H9 (cell line): Measurements from ENCODE around the gene KRT6C. TPM values are rescaled to one million over a fixed set of nuclear protein-coding genes. Genes with fewer than 3 reads are reported as not detected.

Experiments used
- DNase-seq: peaks from one replicate; pipeline ENCODE4 v3.0.0-alpha.2; 2017
- H2AFZ ChIP-seq: one replicate; pipeline ENCODE4 v1.6.1; 2013; ENCODE audit warnings: mild to moderate bottlenecking, low read length, control low read depth, moderate library complexity
- H2AK5ac ChIP-seq: 2 replicates; pipeline ENCODE4 v1.6.1; 2013; ENCODE audit warnings: low read length, control low read depth, mixed read lengths; ENCODE audit not compliant: insufficient read length
- H2BK120ac ChIP-seq: one replicate; pipeline ENCODE4 v1.6.1; 2013; ENCODE audit warnings: low read depth, mild to moderate bottlenecking, low read length, control low read depth, inconsistent platforms; ENCODE audit not compliant: poor library complexity, severe bottlenecking
- H2BK12ac ChIP-seq: 2 replicates; pipeline ENCODE4 v1.6.1; 2013; ENCODE audit warnings: low read length, control low read depth, mixed read lengths, low read depth; ENCODE audit not compliant: insufficient read length
- H2BK15ac ChIP-seq: 2 replicates; pipeline ENCODE4 v1.6.1; 2013; ENCODE audit warnings: low read depth, low read length, control low read depth
- H2BK20ac ChIP-seq: one replicate; pipeline ENCODE4 v1.6.1; 2013; ENCODE audit warnings: low read depth, mild to moderate bottlenecking, low read length, control low read depth, inconsistent platforms; ENCODE audit not compliant: poor library complexity, severe bottlenecking
- H2BK5ac ChIP-seq: 2 replicates; pipeline ENCODE4 v1.6.1; 2013; ENCODE audit warnings: low read length, control low read depth, mixed read lengths; ENCODE audit not compliant: insufficient read length
- H3K14ac ChIP-seq: 2 replicates; pipeline ENCODE4 v1.6.1; 2013; ENCODE audit warnings: low read length, control low read depth; ENCODE audit not compliant: insufficient read depth
- H3K18ac ChIP-seq: 2 replicates; pipeline ENCODE4 v1.6.1; 2013; ENCODE audit warnings: low read depth, mild to moderate bottlenecking, mixed read lengths, low read length, control low read depth; ENCODE audit not compliant: insufficient read length
- H3K23ac ChIP-seq: 2 replicates; pipeline ENCODE4 v1.6.1; 2013; ENCODE audit warnings: low read length, control low read depth, mixed read lengths, low read depth; ENCODE audit not compliant: insufficient read length
- H3K23me2 ChIP-seq: 2 replicates; pipeline ENCODE4 v1.6.1; 2013; ENCODE audit warnings: low read depth, mild to moderate bottlenecking, mixed read lengths, low read length, control low read depth; ENCODE audit not compliant: insufficient read length, poor library complexity, severe bottlenecking
- H3K27ac ChIP-seq: 2 replicates; pipeline ENCODE4 v1.5.1; 2013; ENCODE audit warnings: low read length, control low read depth, mixed read lengths, low read depth; ENCODE audit not compliant: insufficient read length
- H3K27me3 ChIP-seq: 2 replicates; pipeline ENCODE4 v1.6.1; 2013; ENCODE audit warnings: low read length, control low read depth, inconsistent platforms; ENCODE audit not compliant: insufficient read depth
- H3K4ac ChIP-seq: 2 replicates; pipeline ENCODE4 v1.6.1; 2013; ENCODE audit warnings: low read depth, mild to moderate bottlenecking, control low read depth, inconsistent platforms, low read length, moderate library complexity
- H3K4me1 ChIP-seq: 2 replicates; pipeline ENCODE4 v1.6.1; 2013; ENCODE audit warnings: low read length, control low read depth, inconsistent platforms; ENCODE audit not compliant: insufficient read depth
- H3K4me2 ChIP-seq: 2 replicates; pipeline ENCODE4 v1.6.1; 2013; ENCODE audit warnings: low read length, control low read depth, mixed read lengths; ENCODE audit not compliant: insufficient read length, insufficient read depth
- H3K56ac ChIP-seq: 2 replicates; pipeline ENCODE4 v1.6.1; 2013; ENCODE audit warnings: low read depth, mild to moderate bottlenecking, mixed read lengths, low read length, control low read depth; ENCODE audit not compliant: insufficient read length
- H3K79me1 ChIP-seq: 2 replicates; pipeline ENCODE4 v1.6.1; 2013; ENCODE audit warnings: low read depth, mild to moderate bottlenecking, moderate library complexity, low read length, control low read depth, inconsistent platforms; ENCODE audit not compliant: insufficient read depth, poor library complexity, severe bottlenecking
- H3K79me2 ChIP-seq: 2 replicates; pipeline ENCODE4 v1.6.1; 2013; ENCODE audit warnings: low read length, control low read depth, inconsistent platforms; ENCODE audit not compliant: insufficient read depth
- H3K9ac ChIP-seq: 2 replicates; pipeline ENCODE4 v1.6.1; 2013; ENCODE audit warnings: low read length, control low read depth, mixed read lengths; ENCODE audit not compliant: insufficient read length; ENCODE audit errors: extremely low read depth
- H3K9me3 ChIP-seq: one replicate; pipeline ENCODE4 v1.6.1; 2013; ENCODE audit warnings: low read depth, low read length, inconsistent platforms; ENCODE audit not compliant: control insufficient read depth
- H3T11ph ChIP-seq: one replicate; pipeline ENCODE4 v1.6.1; 2013; ENCODE audit warnings: mild to moderate bottlenecking, low read length, control low read depth, inconsistent platforms
- H4K20me1 ChIP-seq: one replicate; pipeline ENCODE4 v1.6.1; 2013; ENCODE audit not compliant: control insufficient read depth, insufficient read length, insufficient read depth
- H4K5ac ChIP-seq: 2 replicates; pipeline ENCODE4 v1.6.1; 2013; ENCODE audit warnings: low read depth, mild to moderate bottlenecking, mixed read lengths, low read length, control low read depth; ENCODE audit not compliant: insufficient read length
- H4K8ac ChIP-seq: replicated peaks from 2 replicates; pipeline ENCODE4 v1.6.1; 2013; ENCODE audit warnings: low read length, control low read depth, mixed read lengths, low read depth; ENCODE audit not compliant: insufficient read length
- H4K91ac ChIP-seq: 2 replicates; pipeline ENCODE4 v1.6.1; 2013; ENCODE audit warnings: low read depth, mild to moderate bottlenecking, moderate library complexity, mixed read lengths, low read length, control low read depth; ENCODE audit not compliant: insufficient read length
- H3K27ac Mint-ChIP-seq, 3 experiments: 2 replicates in 2 of 3; 3 replicates in 1 of 3; pipeline ENCODE4 v1.8.0; 2020 to 2021; ENCODE audit warnings: mixed read lengths in 3 of 3, mild to moderate bottlenecking in 1 of 3, moderate library complexity in 1 of 3
- H3K27me3 Mint-ChIP-seq: 2 replicates; pipeline ENCODE4 v1.8.0; 2021; ENCODE audit warnings: low read depth, mild to moderate bottlenecking, moderate library complexity, mixed read lengths
- H3K36me3 Mint-ChIP-seq, 3 experiments: 2 replicates in 2 of 3; 3 replicates in 1 of 3; pipeline ENCODE4 v1.8.0; 2020 to 2021; ENCODE audit warnings: low read depth in 3 of 3, mixed read lengths in 3 of 3; ENCODE audit not compliant: insufficient read depth in 1 of 3
- H3K4me1 Mint-ChIP-seq, 2 experiments: 2 replicates each; pipeline ENCODE4 v1.8.0; 2020; ENCODE audit warnings: mixed read lengths in 2 of 2
- H3K4me3 Mint-ChIP-seq, 2 experiments: 2 replicates in 1 of 2; 3 replicates in 1 of 2; pipeline ENCODE4 v1.8.0; 2020 to 2021; ENCODE audit warnings: mild to moderate bottlenecking in 2 of 2, mixed read lengths in 2 of 2, moderate library complexity in 1 of 2
- H3K9me3 Mint-ChIP-seq, 2 experiments: 2 replicates in 1 of 2; 3 replicates in 1 of 2; pipeline ENCODE4 v1.8.0; 2020; ENCODE audit warnings: mild to moderate bottlenecking in 2 of 2, mixed read lengths in 2 of 2, moderate library complexity in 1 of 2
- WGBS: extraction: QIAGEN DNeasy Blood & Tissue Kit; methylation state at CpG from one replicate; pipeline ENCODE4 v1.1.7; 2013; ENCODE audit warnings: missing lambda C conversion rate, low lambda C conversion rate, mixed read lengths; ENCODE audit not compliant: insufficient read length; ENCODE audit errors: extremely low coverage; 5-methylcytosine and 5-hydroxymethylcytosine counted together
- total RNA-seq: library from RNA; stranded (reverse); gene quantifications from 2 replicates; pipeline ENCODE4 v1.2.1, GENCODE V29; 2021
- TF ChIP-seq, protein P1 (sequence below): fragments of 200-600 bp; sonication (generic); conservative IDR thresholded peaks from 3 replicates; pipeline ENCODE4 v1.8.0; 2021; ENCODE audit warnings: antibody characterized with exemption, mild to moderate bottlenecking

KRT6C gene
- total RNA-seq, 1 experiment from 2014 or later = not detected

DNA sequence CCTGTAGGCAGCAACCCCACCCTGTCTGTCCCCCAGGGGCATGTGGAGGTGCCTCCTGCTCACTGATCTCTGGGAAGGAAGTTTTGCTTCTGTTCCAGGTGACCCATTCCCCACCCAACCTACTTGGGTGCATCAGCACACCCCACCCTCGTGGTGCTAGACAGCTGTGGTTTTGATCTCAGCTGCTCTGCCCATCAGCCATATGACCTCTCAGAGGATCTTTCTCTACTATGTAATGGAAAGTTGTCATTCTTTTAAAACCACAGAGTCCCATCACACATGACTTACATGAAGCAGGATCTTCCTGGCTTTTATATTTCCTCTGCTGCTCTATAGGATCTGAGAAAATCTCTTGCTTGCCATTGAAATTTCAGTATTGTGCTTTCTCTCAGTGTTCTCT lies 53.9 kb downstream of the KRT6C start:
- Histone ChIP-seq H3K79me1 (no peaks in the 10 kb centered on the region), H4K5ac (no peak overlapping the region), H3K9ac (no peak overlapping the region), H3K18ac (no peak overlapping the region), H3K9me3 (no peaks in the 10 kb centered on the region), H2BK15ac (no peak overlapping the region), H2BK5ac (no peak overlapping the region), H2BK12ac (no peak overlapping the region), H3K79me2 (peaks cover 2% of the 10 kb centered on the region; the same call in 1 of the 2 replicates), H2BK120ac (no peak overlapping the region), H4K20me1 (no peaks in the 10 kb centered on the region), H3T11ph (no peak overlapping the region), H3K23me2 (peaks cover 3% of the 10 kb centered on the region), H3K56ac (no peak overlapping the region), H2BK20ac (no peak overlapping the region), H3K14ac (no peak overlapping the region), H4K8ac (no peak overlapping the region), H4K91ac (no peak overlapping the region), H2AK5ac (no peak overlapping the region), H3K4me2 (no peak overlapping the region), H3K4me1 (no peaks in the 10 kb centered on the region), H3K23ac (no peak overlapping the region), H3K4ac (no peak overlapping the region), H2AFZ (no peak overlapping the region), H3K27me3 (no peaks in the 10 kb centered on the region), H3K27ac (no peak overlapping the region)
- Mint-ChIP-seq H3K27ac (no peak overlapping the region), H3K4me1 (peaks cover 15 to 20% of the 10 kb centered on the region in 2 experiments), H3K4me3 (no peak overlapping the region), H3K9me3 (no peaks in the 10 kb centered on the region), H3K27me3 (peaks cover 10% of the 10 kb centered on the region), H3K36me3 (no peaks in the 10 kb centered on the region)
- DNase-seq = no peak
- no CpG with 5 or more reads among the region's 1 CpG for WGBS
- TF ChIP-seq, protein P1, sequence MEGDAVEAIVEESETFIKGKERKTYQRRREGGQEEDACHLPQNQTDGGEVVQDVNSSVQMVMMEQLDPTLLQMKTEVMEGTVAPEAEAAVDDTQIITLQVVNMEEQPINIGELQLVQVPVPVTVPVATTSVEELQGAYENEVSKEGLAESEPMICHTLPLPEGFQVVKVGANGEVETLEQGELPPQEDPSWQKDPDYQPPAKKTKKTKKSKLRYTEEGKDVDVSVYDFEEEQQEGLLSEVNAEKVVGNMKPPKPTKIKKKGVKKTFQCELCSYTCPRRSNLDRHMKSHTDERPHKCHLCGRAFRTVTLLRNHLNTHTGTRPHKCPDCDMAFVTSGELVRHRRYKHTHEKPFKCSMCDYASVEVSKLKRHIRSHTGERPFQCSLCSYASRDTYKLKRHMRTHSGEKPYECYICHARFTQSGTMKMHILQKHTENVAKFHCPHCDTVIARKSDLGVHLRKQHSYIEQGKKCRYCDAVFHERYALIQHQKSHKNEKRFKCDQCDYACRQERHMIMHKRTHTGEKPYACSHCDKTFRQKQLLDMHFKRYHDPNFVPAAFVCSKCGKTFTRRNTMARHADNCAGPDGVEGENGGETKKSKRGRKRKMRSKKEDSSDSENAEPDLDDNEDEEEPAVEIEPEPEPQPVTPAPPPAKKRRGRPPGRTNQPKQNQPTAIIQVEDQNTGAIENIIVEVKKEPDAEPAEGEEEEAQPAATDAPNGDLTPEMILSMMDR = no peak
